GM18526 (cell line): Measurements from ENCODE around the gene ATP8B3.

Experiments
- POLR2A ChIP-seq: IDR thresholded peaks from 3 replicates; pipeline ENCODE4 v1.6.1; 2011; ENCODE audit not compliant: insufficient read length; ENCODE audit errors: extremely low read depth

The ATP8B3 gene

GRCh38 chr19:1783354-1783753 lies 28.7 kb downstream of the ATP8B3 start:
- TF ChIP-seq POLR2A, result no peak

GRCh38 chr19:1782521-1782920 lies 29.6 kb downstream of the ATP8B3 start:
- no peak for TF ChIP-seq POLR2A

- no peak for TF ChIP-seq POLR2A
Measured at GRCh38 chr19:1780272-1780958, 31.7 kb downstream of the ATP8B3 start.

- no peak for TF ChIP-seq POLR2A
Measured at GRCh38 chr19:1779574-1779973, 32.5 kb downstream of the ATP8B3 start.

- TF ChIP-seq POLR2A, result no peak
Measured at GRCh38 chr19:1777149-1777548, 34.9 kb downstream of the ATP8B3 start.

GRCh38 chr19:1776606-1777147 lies 35.4 kb downstream of the ATP8B3 start:
- no peak for TF ChIP-seq POLR2A

- no peak for TF ChIP-seq POLR2A
Measured at GRCh38 chr19:1775951-1776605, 36.0 kb downstream of the ATP8B3 start.

- TF ChIP-seq POLR2A, result no peak
Measured at GRCh38 chr19:1774989-1775772, 36.9 kb downstream of the ATP8B3 start.

GRCh38 chr19:1773184-1773583 lies 38.9 kb downstream of the ATP8B3 start:
- TF ChIP-seq POLR2A, result no peak

GRCh38 chr19:1770866-1771576 lies 41.1 kb downstream of the ATP8B3 start:
- no peak for TF ChIP-seq POLR2A

GRCh38 chr19:1769645-1769985 lies 42.5 kb downstream of the ATP8B3 start:
- no peak for TF ChIP-seq POLR2A

GRCh38 chr19:1768918-1769644 lies 43.0 kb downstream of the ATP8B3 start:
- TF ChIP-seq POLR2A, result no peak

- TF ChIP-seq POLR2A, result no peak
Measured at GRCh38 chr19:1768248-1768647, 43.8 kb downstream of the ATP8B3 start.

- TF ChIP-seq POLR2A, result no peak
Measured at GRCh38 chr19:1767464-1767933, 44.6 kb downstream of the ATP8B3 start.
